ENCODE measurements around the gene KDM5B.
"Not testable (repeated sequence)": the region's sequence is repeated elsewhere in the genome, so short reads cannot be mapped to it uniquely, and the experiment has no call there.

KDM5B gene

GRCh38 chr1:202812176-202813026 is 4.2 kb upstream of the KDM5B start:
- DNase-seq: no peak

GRCh38 chr1:202811296-202812175 is 3.3 kb upstream of the KDM5B start:
- peak; percentile 13 for DNase-seq

GRCh38 chr1:202810615-202811295 is 2.5 kb upstream of the KDM5B start, which contains the start of gene PCAT6:
PCAT6 (plus strand) TSS chr1:202810954.
- peak; percentile 89 for DNase-seq

DNA sequence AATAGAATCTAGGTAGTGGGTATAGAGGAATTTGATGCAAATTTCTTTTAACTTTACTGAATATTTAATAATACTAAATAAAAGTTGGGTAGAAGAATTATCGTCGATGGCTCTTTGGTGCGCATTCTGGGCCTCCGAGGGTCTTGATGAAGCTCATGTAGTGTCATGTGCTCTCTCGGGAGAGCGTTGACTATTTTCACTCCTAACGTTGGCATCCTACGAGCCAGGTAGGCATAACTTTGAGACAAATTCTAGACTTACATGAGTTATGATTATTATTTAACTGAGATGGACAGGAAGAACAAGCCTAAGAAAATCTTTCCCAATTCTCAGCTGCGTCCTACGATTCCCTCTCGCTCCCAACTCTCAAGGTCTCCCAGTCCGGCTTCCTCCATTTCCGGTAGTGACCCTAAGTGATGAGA is 2.0 kb upstream of the KDM5B start:
- no peak for DNase-seq

DNA sequence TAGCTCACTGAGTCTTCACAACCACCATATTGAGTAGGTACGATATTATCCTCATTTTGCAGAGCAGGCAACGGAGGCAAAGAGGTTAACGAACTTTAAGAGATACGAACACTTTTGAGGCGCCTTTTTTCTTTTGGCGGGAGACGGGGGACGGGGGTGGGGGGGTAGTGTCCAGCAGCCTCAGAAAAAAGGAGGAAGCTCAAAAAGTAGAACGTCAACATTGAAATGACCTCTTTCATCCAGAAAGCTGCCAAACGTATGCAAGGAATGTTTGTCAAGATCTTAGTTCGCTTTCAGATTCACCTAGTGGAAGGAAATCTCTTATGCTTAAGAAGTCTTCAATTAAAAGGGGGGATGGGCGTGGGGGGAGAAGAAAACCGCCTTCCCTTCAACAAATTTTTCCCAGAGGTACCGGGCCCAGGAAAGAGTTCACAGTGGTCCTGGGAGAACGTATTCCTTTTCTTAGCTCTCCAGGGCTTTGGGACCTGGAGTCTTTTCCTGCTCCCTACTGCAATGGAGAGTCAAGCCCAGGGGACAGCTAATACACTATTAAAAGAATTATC is 1.5 kb upstream of the KDM5B start:
- DNase-seq: no peak

GRCh38 chr1:202807451-202807925 is 733 bp downstream of the KDM5B start:
- DNase-seq: peak; percentile 49

DNA sequence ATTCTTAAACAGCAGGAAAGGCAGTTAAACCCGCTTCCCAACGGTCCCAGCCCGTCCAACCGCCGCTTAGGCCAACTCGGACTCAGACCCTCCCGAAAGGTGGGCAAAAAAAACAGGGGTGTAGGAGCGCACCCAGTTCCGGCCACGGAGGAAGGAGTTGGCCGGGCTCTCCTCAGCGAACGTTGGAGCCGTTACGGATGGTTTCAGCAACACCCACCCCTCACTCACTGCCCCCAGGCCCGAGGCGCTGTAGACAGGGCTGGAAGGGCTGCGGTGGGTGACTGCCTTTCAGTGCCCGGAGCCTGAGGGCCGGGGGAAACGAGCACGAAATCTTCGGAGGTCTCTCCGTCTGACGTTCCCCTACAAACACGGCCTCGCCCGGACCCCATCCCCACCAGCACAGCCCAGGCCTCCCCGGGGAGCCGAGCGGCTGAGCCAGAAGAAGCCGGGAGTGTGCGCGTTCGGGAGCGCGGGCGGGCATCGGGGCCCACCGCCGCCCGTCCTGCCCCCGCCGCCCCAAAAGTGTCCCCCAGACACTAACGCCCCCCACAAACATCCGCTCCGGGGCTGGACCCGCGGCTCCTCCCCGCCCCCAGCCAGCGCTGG is 1.3 kb downstream of the KDM5B start:
- peak; percentile 23 for DNase-seq

DNA sequence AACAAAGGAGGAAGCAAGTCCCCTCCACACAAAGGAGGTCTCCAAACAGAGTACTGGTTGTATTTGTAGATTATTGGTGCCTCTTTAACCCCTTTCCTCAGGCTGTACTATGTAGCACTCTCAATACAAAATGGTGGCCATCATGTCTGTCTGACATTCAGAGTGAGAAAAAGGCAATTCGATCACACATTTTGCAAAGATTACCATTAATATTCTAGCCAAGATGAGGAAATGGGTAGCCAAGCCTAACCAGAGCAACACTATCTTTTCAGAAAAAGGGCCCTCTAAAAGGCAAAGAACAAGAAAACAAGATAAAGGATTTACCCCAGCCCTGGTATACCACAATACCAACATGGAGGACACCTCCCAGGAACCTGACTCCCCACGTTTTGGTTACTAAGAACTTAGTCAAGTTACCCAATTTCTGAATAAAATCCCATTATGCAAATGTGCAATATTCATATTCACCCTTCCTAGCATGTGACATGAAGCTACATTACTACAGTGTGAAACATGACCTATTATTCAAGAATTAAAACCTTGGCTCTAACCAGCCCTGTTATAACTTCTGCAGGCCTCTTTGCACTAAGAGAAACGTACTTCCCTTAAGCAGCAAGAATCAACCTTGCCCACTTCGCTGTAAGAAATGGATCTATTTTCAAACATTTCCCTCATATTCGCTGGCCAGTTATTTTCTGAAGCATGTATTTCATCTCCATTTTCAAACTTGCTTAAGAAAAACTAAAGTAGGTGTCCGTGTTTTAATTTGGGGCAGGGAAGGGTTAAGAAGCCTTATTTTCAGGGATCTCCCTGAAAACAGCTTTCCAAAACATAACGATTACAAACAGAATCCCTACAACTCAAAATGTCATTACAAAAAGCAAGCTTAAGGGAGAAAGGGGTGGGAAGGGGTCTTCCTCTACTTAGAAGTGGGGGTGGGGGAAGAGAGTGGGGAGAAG is 2.1 kb downstream of the KDM5B start:
- peak; percentile 53 for DNase-seq

DNA sequence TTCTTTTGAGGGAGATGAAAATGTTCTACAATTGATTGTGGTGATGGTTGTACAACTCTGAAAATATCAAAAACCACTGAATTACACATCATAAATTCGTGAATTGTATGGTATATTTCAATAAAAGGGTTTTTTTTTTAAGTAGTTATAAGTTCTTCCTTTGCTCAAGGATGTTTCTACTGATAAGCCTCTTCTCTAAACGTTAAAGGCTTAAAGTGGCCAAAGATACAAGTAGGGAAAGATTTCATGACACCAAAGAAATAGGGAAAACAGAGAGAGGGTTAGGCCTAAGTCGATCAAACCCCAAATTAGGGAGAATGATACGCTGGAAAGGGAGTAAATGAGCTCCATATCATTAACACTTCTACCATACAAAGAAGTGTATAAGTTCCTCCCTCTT is 4.1 kb downstream of the KDM5B start:
- DNase-seq: no peak

- DNase-seq: no peak
Measured at GRCh38 chr1:202802998-202803932, 5.0 kb downstream of the KDM5B start.

DNA sequence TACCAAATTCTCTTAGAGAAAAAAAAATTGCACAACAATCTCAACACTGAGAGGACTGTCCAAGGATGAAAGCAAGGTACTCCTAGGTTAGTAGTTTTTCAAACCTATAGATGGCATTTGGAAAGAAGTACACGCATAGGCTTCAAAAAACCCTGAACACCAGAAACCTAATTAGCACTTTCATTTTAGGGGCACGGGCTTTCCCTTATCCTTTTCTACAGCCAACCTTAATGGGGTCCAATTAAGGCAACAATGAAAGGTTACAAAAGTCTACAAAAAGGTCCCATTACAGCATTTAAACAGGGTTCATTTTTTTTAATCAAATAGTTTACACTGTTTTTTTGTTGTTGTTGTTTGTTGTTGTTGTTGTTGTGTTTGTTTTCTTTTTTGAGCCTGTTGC is 6.2 kb downstream of the KDM5B start:
- no peak for DNase-seq

DNA sequence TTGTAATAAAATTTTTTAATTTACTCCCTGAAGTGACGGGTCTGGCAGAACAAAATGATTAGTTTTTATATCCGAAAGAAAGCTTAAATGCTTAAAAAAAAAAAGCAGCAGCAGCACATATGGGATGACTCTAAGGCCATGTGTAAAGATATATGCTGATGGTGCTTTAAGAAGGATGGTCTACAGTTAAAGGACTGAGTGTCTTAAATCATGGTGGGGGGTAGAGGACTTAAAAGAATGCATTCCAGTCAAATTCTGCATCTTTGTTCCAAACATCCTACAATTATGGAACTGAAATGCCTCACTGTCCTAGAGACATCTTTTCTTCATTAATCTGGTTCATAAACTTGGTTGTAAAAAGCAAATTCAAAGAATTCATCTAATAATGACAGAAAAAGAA is 7.0 kb downstream of the KDM5B start:
- DNase-seq: no peak

- DNase-seq: no peak
Measured at GRCh38 chr1:202800742-202801141, 7.5 kb downstream of the KDM5B start.

GRCh38 chr1:202798792-202799331 is 9.4 kb downstream of the KDM5B start:
- no peak for DNase-seq

DNA sequence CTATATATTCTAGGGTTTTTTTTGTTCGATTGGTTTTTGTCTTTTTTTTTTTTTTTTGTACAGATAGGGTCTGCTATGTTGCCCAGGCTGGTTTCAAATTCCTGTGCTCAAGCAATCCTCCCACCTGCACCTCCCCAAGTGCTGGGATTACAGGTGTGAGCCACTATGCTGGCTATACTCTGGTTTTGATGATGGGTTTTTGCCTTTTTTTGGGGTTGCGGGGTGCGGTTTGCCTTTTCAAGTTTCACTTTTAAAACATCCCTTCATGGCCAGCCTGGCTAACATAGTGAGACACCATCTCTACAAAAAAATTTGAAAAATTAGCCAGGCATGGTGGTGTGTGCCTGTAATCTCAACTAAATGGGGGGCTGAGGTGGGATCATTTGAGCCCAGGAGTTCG is 10.0 kb downstream of the KDM5B start:
- DNase-seq: no peak

- DNase-seq: no peak
Measured at GRCh38 chr1:202796670-202797069, 11.6 kb downstream of the KDM5B start.

DNA sequence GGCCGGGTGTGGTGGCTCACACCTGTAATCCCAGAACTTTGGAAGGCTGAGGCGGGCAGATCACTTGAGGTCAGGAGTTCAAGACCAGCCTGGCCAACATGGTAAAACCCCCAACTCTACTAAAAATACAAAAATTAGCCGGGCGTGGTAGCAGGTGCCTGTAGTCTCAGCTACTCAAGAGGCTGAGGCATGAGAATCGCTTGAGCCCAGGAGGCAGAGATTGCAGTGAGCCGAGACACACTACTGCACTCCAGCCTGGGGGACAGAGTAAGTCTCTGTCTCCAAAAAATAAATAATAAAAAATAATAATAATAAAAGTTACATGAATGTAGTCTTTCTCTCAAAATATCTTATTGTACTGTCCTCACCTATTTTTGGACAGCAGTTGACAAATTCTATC is 13.3 kb downstream of the KDM5B start:
- DNase-seq: not testable (repeated sequence)

DNA sequence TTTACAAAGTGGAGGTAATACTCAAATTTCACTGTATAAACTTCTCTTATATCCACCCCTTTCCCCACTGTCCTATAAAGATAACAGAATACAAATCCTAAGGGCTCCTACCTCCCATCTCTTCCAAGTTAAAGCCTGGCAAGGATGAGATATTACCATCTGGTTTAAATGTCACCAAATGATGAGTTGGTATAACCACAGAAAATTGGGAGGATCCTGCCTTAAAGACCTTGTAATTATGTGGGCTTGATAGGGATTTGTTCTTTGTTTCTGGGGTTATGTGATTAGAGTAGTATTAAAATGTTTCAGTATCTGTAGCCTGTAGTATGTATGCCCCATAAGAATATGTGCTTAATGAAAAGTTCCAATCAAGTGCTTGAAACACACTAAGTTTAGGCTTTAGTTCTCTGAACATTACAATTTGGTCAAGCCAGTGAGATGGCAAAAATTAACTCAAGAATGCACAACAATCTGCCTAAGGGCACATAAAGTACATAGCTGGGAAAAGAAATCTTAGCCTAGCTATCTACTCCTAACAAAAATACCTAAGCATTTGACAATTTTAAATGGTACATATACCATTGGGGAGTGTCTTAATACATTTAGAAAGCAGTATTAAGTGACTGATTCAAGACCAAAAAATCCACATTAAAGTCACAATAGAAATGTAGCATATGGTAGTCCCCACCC is 14.0 kb downstream of the KDM5B start:
- DNase-seq: no peak

All from stimulated activated CD4-positive, alpha-beta T cell treated with anti-CD3 and anti-CD28 coated beads, Interleukin-4, amount 100 ng/mL, for 24 hours (primary cell).